DOHH2 (cell line): ENCODE measurements around the gene DNAJC5G.

Experiments used
- H3F3A ChIP-seq: fragments of 200-600 bp; sonication (generic), shearing (Covaris generic); 2 replicates; pipeline ENCODE4 v1.6.0; 2016; ENCODE audit warnings: antibody characterized with exemption, mild to moderate bottlenecking; ENCODE audit not compliant: control insufficient read depth, insufficient read depth
- H3K27ac ChIP-seq: fragments of 200-600 bp; sonication (generic); 2 replicates; pipeline ENCODE4 v1.5.1; 2014; ENCODE audit warnings: low read depth, mild to moderate bottlenecking, low read length, moderate library complexity
- H3K27me3 ChIP-seq: fragments of 200-600 bp; sonication (generic); 2 replicates; pipeline ENCODE4 v1.6.1; 2014; ENCODE audit warnings: mild to moderate bottlenecking, low read length, mixed read lengths; ENCODE audit not compliant: control insufficient read depth
- H3K36me3 ChIP-seq: fragments of 200-600 bp; sonication (generic); 2 replicates; pipeline ENCODE4 v1.6.1; 2014; ENCODE audit warnings: mild to moderate bottlenecking, low read length, moderate library complexity, mixed read lengths; ENCODE audit not compliant: control insufficient read depth
- H3K4me1 ChIP-seq: fragments of 200-600 bp; sonication (generic); 2 replicates; pipeline ENCODE4 v1.6.1; 2014; ENCODE audit warnings: mild to moderate bottlenecking, low read length, mixed read lengths; ENCODE audit not compliant: control insufficient read depth
- H3K4me2 ChIP-seq: fragments of 200-600 bp; sonication (generic); 2 replicates; pipeline ENCODE4 v1.6.0; 2014; ENCODE audit warnings: mild to moderate bottlenecking, low read length, moderate library complexity
- H3K4me3 ChIP-seq: fragments of 200-600 bp; sonication (generic); 2 replicates; pipeline ENCODE4 v1.5.1; 2014; ENCODE audit warnings: mild to moderate bottlenecking, low read length, mixed read lengths
- H3K79me2 ChIP-seq: fragments of 200-600 bp; sonication (generic); 2 replicates; pipeline ENCODE4 v1.6.1; 2014; ENCODE audit warnings: mild to moderate bottlenecking, low read length, mixed read lengths; ENCODE audit not compliant: control insufficient read depth
- H3K9me2 ChIP-seq: fragments of 200-600 bp; sonication (generic); replicated peaks from 2 replicates; pipeline ENCODE4 v1.6.1; 2014; ENCODE audit warnings: mild to moderate bottlenecking, low read length, mixed read lengths; ENCODE audit not compliant: control insufficient read depth
- H3K9me3 ChIP-seq: fragments of 200-600 bp; sonication (generic); 2 replicates; pipeline ENCODE4 v1.6.1; 2014; ENCODE audit warnings: antibody characterized with exemption, low read length, mixed read lengths; ENCODE audit not compliant: control insufficient read depth, insufficient read depth
- H4K20me1 ChIP-seq: fragments of 200-600 bp; sonication (generic); 2 replicates; pipeline ENCODE4 v1.6.0; 2014; ENCODE audit warnings: low read depth, mild to moderate bottlenecking, antibody characterized with exemption, low read length, moderate library complexity; ENCODE audit not compliant: control insufficient read depth, insufficient read depth
- EZH2phosphoT487 ChIP-seq: fragments of 200-600 bp; sonication (generic); IDR thresholded peaks from 2 replicates; pipeline ENCODE4 v1.6.1; 2017; ENCODE audit warnings: borderline replicate concordance, mild to moderate bottlenecking, antibody characterized with exemption, low read length, moderate library complexity, mixed read lengths
- TF ChIP-seq, protein P1 (sequence below): fragments of 200-600 bp; sonication (generic); IDR thresholded peaks from one replicate; pipeline ENCODE4 v1.5.1; 2014; ENCODE audit warnings: antibody characterized with exemption, mild to moderate bottlenecking, low read depth, low read length; ENCODE audit not compliant: poor library complexity, severe bottlenecking

The DNAJC5G gene

DNA sequence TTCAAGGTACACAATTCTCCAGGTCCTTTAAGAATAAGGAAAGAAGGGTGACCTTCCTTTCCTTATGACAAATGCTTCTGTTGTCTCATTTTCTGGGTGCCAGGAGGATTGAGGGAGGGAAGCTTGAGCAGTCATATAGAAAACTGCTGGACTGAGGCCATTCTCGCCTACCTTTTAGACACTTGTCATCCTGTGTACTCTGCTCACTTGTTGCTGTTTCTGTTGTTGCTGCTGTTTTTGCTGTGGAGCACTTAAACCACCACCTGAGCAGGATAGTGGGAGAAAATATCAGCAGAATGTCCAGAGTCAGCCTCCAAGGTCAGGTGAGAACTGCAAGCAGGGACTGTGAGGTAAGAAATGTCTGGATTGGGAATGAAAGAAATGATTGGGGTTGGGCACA lies 2.8 kb downstream of the DNAJC5G start:
- Histone ChIP-seq H3K36me3 (no peaks in the 10 kb centered on the region), H3K4me1 (peaks cover 11% of the 10 kb centered on the region), H3K27me3 (no peaks in the 10 kb centered on the region), H3F3A (no peaks in the 10 kb centered on the region), H3K9me3 (no peaks in the 10 kb centered on the region), H3K4me2 (no peak overlapping the region), H3K9me2 (no peaks in the 10 kb centered on the region), H3K4me3 (no peak overlapping the region), H3K79me2 (no peaks in the 10 kb centered on the region), H3K27ac (no peak overlapping the region), H4K20me1 (no peaks in the 10 kb centered on the region)
- no peak for TF ChIP-seq EZH2phosphoT487
- TF ChIP-seq, protein P1, sequence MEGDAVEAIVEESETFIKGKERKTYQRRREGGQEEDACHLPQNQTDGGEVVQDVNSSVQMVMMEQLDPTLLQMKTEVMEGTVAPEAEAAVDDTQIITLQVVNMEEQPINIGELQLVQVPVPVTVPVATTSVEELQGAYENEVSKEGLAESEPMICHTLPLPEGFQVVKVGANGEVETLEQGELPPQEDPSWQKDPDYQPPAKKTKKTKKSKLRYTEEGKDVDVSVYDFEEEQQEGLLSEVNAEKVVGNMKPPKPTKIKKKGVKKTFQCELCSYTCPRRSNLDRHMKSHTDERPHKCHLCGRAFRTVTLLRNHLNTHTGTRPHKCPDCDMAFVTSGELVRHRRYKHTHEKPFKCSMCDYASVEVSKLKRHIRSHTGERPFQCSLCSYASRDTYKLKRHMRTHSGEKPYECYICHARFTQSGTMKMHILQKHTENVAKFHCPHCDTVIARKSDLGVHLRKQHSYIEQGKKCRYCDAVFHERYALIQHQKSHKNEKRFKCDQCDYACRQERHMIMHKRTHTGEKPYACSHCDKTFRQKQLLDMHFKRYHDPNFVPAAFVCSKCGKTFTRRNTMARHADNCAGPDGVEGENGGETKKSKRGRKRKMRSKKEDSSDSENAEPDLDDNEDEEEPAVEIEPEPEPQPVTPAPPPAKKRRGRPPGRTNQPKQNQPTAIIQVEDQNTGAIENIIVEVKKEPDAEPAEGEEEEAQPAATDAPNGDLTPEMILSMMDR: no peak

DNA sequence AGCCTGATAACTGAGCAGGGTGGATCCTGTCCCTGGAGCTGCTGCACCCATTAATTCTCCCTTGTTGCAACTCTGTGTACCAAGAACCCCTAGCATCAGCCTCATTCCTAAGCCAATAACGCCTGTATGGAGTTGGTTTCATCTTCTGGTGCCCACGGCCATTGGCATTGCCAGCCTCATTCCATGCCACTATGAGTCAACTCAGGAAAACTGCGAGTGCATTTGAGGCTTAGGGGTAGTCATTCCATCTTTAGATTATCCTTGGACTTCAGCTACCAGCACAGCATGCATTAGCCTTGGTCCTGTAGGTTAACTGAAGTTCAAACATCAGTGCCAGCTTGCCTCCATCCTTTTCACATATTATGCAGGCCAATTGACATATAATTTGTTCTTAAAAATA lies 5.6 kb downstream of the DNAJC5G start:
- Histone ChIP-seq H3K27me3 (no peaks in the 10 kb centered on the region), H3K27ac (no peak overlapping the region), H3K9me3 (no peaks in the 10 kb centered on the region), H3K36me3 (no peaks in the 10 kb centered on the region), H3K4me1 (peaks cover 11% of the 10 kb centered on the region), H3K79me2 (no peaks in the 10 kb centered on the region), H3F3A (no peaks in the 10 kb centered on the region), H4K20me1 (no peaks in the 10 kb centered on the region), H3K4me3 (no peak overlapping the region), H3K4me2 (no peak overlapping the region), H3K9me2 (no peaks in the 10 kb centered on the region)
- no peak for TF ChIP-seq EZH2phosphoT487
- TF ChIP-seq, protein P1: no peak

DNA sequence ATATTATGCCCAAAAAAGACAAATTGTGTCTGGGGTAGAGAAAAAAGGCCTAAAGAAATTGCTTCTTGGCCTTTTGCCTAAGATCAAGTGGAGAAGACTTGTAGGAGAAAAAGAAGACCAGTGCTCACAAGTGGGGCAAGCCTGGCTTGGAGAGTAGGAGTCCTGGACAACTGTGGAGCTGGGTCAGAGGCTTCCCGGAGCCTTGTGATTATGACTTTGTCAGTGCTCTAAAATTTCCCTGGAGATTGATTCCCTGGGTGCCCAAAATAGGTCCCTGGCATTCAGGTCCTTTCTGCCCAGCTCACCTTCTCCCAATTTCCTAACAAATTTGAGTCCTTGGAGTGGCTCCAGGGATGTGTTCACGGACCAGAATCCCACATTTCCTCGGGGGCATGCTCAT lies 6.2 kb downstream of the DNAJC5G start:
- no peaks in the 10 kb centered on the region for H3K9me3 ChIP-seq
- no peaks in the 10 kb centered on the region for H4K20me1 ChIP-seq
- peaks cover 17% of the 10 kb centered on the region for H3K4me1 ChIP-seq
- no peaks in the 10 kb centered on the region for H3K36me3 ChIP-seq
- H3K27me3 ChIP-seq: no peaks in the 10 kb centered on the region
- H3K9me2 ChIP-seq: no peaks in the 10 kb centered on the region
- H3K4me2 ChIP-seq: no peak overlapping the region
- H3K79me2 ChIP-seq: no peaks in the 10 kb centered on the region
- no peak for TF ChIP-seq EZH2phosphoT487
- TF ChIP-seq, protein P1: no peak
- no peaks in the 10 kb centered on the region for H3F3A ChIP-seq
- H3K27ac ChIP-seq: no peak overlapping the region
- H3K4me3 ChIP-seq: no peak overlapping the region
